OCI-LY3 (cell line): ENCODE data around the gene AIF1.

Source experiments
- H2AFZ ChIP-seq: fragments of 200-600, 300-600 bp; shearing (Covaris generic); 2 replicates; pipeline ENCODE4 v1.6.0; 2014; ENCODE audit warnings: antibody characterized with exemption, low read depth, low read length
- H3K27ac ChIP-seq: fragments of 200-600, 300-600 bp; sonication (generic); 2 replicates; pipeline ENCODE4 v1.5.1; 2014; ENCODE audit warnings: mild to moderate bottlenecking, low read length, moderate library complexity, mixed read lengths
- H3K27me3 ChIP-seq: fragments of 200-600, 300-600 bp; sonication (generic); 2 replicates; pipeline ENCODE4 v1.6.1; 2014; ENCODE audit warnings: low read depth, low read length, mixed read lengths
- H3K36me3 ChIP-seq: fragments of 200-600, 300-600 bp; sonication (generic); replicated peaks from 2 replicates; pipeline ENCODE3; 2014; ENCODE audit warnings: low read depth, low read length, mixed read lengths
- H3K4me1 ChIP-seq: fragments of 300-600, 200-600 bp; sonication (generic); 2 replicates; pipeline ENCODE4 v1.6.1; 2014; ENCODE audit warnings: low read length, mixed read lengths
- H3K4me2 ChIP-seq: fragments of 200-600, 300-600 bp; sonication (generic); 2 replicates; pipeline ENCODE4 v1.6.1; 2014; ENCODE audit warnings: low read length, mixed read lengths
- H3K4me3 ChIP-seq: fragments of 300-600, 200-600 bp; sonication (generic); 2 replicates; pipeline ENCODE4 v1.5.1; 2014; ENCODE audit warnings: antibody characterized with exemption, mild to moderate bottlenecking, low read length, moderate library complexity
- H3K79me2 ChIP-seq: fragments of 300-600, 200-600 bp; shearing (Covaris generic); 2 replicates; pipeline ENCODE4 v1.6.1; 2014; ENCODE audit warnings: mild to moderate bottlenecking, low read length, mixed read lengths
- H3K9ac ChIP-seq: fragments of 300-600, 200-600 bp; shearing (Covaris generic); 2 replicates; pipeline ENCODE4 v1.6.0; 2014; ENCODE audit warnings: mild to moderate bottlenecking, low read length, moderate library complexity
- H3K9me3 ChIP-seq: fragments of 200-600, 300-600 bp; shearing (Covaris generic); 2 replicates; pipeline ENCODE4 v1.6.1; 2014; ENCODE audit warnings: low read length, mixed read lengths; ENCODE audit not compliant: insufficient read depth
- H4K20me1 ChIP-seq: fragments of 200-600, 300-600 bp; sonication (generic); 2 replicates; pipeline ENCODE4 v1.6.1; 2016; ENCODE audit warnings: low read length, mixed read lengths; ENCODE audit not compliant: insufficient read depth
- EZH2phosphoT487 ChIP-seq: fragments of 200-600 bp; shearing (Covaris generic); IDR thresholded peaks from 2 replicates; pipeline ENCODE4 v1.6.1; 2018; ENCODE audit warnings: antibody characterized with exemption, mixed run types, low read depth
- TF ChIP-seq, protein P1 (sequence below): fragments of 200-600, 300-600 bp; sonication (generic); IDR thresholded peaks from 2 replicates; pipeline ENCODE4 v1.5.1; 2014; ENCODE audit warnings: antibody characterized with exemption, low read length, low read depth

AIF1 gene

DNA sequence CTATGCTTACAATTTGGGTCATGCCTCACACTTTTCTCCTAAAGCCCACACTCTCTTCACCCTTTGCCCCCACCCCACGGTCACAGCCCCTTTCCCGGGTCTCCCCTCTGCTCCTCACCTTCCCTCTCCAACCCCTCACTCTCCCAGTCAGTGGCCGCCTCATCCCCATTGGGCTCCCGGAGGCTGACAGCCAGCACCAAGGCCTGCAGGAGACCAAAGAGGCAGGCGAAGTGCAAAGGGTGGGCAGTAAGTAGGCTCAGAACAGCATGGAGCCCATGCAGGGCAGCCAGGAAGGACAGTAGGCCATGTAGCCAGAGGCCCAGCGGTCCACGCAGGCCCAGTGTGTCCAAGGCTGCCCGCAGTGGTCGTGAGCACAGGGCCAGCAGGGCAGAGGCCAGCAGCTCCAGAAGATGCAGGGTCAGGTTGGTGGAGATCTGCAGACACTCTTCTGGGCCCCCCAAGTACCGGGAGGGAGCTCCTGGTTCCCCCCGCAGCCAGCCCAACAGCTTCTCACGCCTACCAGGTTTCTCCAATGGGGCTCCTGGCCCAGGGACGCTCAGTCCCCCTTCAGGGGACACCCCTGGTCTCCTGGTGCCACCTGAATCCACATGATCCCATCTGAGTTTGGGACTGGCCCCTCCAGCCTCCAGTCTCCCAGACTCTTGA is 44.1 kb downstream of the AIF1 start:
- peaks cover 27% of the 10 kb centered on the region for H3K79me2 ChIP-seq
- TF ChIP-seq EZH2phosphoT487: no peak
- TF ChIP-seq, protein P1, sequence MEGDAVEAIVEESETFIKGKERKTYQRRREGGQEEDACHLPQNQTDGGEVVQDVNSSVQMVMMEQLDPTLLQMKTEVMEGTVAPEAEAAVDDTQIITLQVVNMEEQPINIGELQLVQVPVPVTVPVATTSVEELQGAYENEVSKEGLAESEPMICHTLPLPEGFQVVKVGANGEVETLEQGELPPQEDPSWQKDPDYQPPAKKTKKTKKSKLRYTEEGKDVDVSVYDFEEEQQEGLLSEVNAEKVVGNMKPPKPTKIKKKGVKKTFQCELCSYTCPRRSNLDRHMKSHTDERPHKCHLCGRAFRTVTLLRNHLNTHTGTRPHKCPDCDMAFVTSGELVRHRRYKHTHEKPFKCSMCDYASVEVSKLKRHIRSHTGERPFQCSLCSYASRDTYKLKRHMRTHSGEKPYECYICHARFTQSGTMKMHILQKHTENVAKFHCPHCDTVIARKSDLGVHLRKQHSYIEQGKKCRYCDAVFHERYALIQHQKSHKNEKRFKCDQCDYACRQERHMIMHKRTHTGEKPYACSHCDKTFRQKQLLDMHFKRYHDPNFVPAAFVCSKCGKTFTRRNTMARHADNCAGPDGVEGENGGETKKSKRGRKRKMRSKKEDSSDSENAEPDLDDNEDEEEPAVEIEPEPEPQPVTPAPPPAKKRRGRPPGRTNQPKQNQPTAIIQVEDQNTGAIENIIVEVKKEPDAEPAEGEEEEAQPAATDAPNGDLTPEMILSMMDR: no peak
- H4K20me1 ChIP-seq: no peaks in the 10 kb centered on the region
- no peaks in the 10 kb centered on the region for H3K27me3 ChIP-seq
- no peaks in the 10 kb centered on the region for H3K9me3 ChIP-seq
- H3K36me3 ChIP-seq: peaks cover 17% of the 10 kb centered on the region
- H3K27ac ChIP-seq: no peak overlapping the region
- H3K9ac ChIP-seq: peak overlapping the region; percentile 99; the same call in 1 of the 2 replicates
- H3K4me1 ChIP-seq: peaks cover 28% of the 10 kb centered on the region
- peak overlapping the region; percentile 100 for H3K4me2 ChIP-seq
- H3K4me3 ChIP-seq: peak overlapping the region; percentile 100; the same call in 1 of the 2 replicates
- H2AFZ ChIP-seq: no peak overlapping the region

- Histone ChIP-seq H4K20me1 (no peaks in the 10 kb centered on the region), H3K27me3 (no peaks in the 10 kb centered on the region), H3K4me1 (peaks cover 33% of the 10 kb centered on the region), H3K27ac (peak overlapping the region; percentile 71), H3K9me3 (no peaks in the 10 kb centered on the region), H2AFZ (no peak overlapping the region), H3K79me2 (peaks cover 34% of the 10 kb centered on the region), H3K4me2 (peak overlapping the region; percentile 100), H3K36me3 (peaks cover 17% of the 10 kb centered on the region), H3K4me3 (peak overlapping the region; percentile 100), H3K9ac (peak overlapping the region; percentile 99)
- TF ChIP-seq, protein P1: no peak
- TF ChIP-seq EZH2phosphoT487: no peak
These were observed 44.8 kb downstream of the AIF1 start for GRCh38 chr6:31659649-31660380.

- peak within 1 kb of the TSS; percentile 100 for H3K4me3 ChIP-seq
- peak within 1 kb of the TSS; percentile 99 for H3K9ac ChIP-seq
- peaks cover 17% of the 10 kb centered on the region for H3K36me3 ChIP-seq
- peak within 1 kb of the TSS; percentile 100 for H3K4me2 ChIP-seq
- peak within 1 kb of the TSS; percentile 71 for H3K27ac ChIP-seq
- H3K9me3 ChIP-seq: peaks cover 3% of the 10 kb centered on the region; the same call in 1 of the 2 replicates
- TF ChIP-seq, protein P1: no peak
- TF ChIP-seq EZH2phosphoT487: no peak
- H2AFZ ChIP-seq: no peak within 1 kb of the TSS
- H3K27me3 ChIP-seq: no peaks in the 10 kb centered on the region
- no peaks in the 10 kb centered on the region for H4K20me1 ChIP-seq
- peaks cover 39% of the 10 kb centered on the region for H3K79me2 ChIP-seq
- H3K4me1 ChIP-seq: peaks cover 33% of the 10 kb centered on the region
These were observed 45.6 kb downstream of the AIF1 start, which contains the start of gene C6orf47 for GRCh38 chr6:31660381-31661261. C6orf47 (minus strand) TSS chr6:31660778; CDS start chr6:31659947, 831 bp downstream.
